H4 (cell line): Measurements from ENCODE around the gene FAM24A. TPM values are rescaled to one million over a fixed set of nuclear protein-coding genes. Genes with fewer than 3 reads are reported as not detected.
"Not testable (repeated sequence)": the region's sequence is repeated elsewhere in the genome, so short reads cannot be mapped to it uniquely, and the experiment has no call there.

Experiments
- DNase-seq: peaks from one replicate; pipeline ENCODE4 v3.0.0-alpha.2; 2015; ENCODE audit warnings: low spot score
- total RNA-seq: library from RNA; depleted of rRNA; stranded (reverse); fragments of >200 nt; shearing (Covaris generic); gene quantifications from 2 replicates; pipeline ENCODE4 v1.2.3, GENCODE V29; 2014; rRNA removed

FAM24A gene
- not detected in 2 replicates for total RNA-seq

GRCh38 chr10:122910310-122910709 is at the start of gene FAM24A:
Gene FAM24A, plus strand, starts transcription at chr10:122910610. Its CDS starts 1,025 bp downstream, at chr10:122911635.
- no peak for DNase-seq

- DNase-seq: peak; percentile 35
These were observed 48.7 kb upstream of the FAM24A start for GRCh38 chr10:122861711-122862161.

GRCh38 chr10:122863216-122864193 is 46.9 kb upstream of the FAM24A start:
- DNase-seq: no peak

- no peak for DNase-seq
These were observed 46.2 kb upstream of the FAM24A start for GRCh38 chr10:122864194-122864592.

GRCh38 chr10:122864901-122865300 is 45.5 kb upstream of the FAM24A start:
- DNase-seq: no peak

GRCh38 chr10:122866757-122867482 is 43.5 kb upstream of the FAM24A start:
- DNase-seq: not testable (repeated sequence)

GRCh38 chr10:122868768-122869167 is 41.6 kb upstream of the FAM24A start:
- DNase-seq: not testable (repeated sequence)

- not testable (repeated sequence) for DNase-seq
These were observed 38.5 kb upstream of the FAM24A start for GRCh38 chr10:122871947-122872346.

GRCh38 chr10:122875843-122876466 is 34.5 kb upstream of the FAM24A start:
- DNase-seq: no peak

GRCh38 chr10:122876467-122876855 is 33.9 kb upstream of the FAM24A start:
- no peak for DNase-seq

- DNase-seq: no peak
These were observed 33.1 kb upstream of the FAM24A start for GRCh38 chr10:122877264-122877663.

- peak; percentile 20 for DNase-seq
These were observed 31.5 kb upstream of the FAM24A start for GRCh38 chr10:122878799-122879338.

GRCh38 chr10:122879339-122880273 is 30.8 kb upstream of the FAM24A start, which contains the start of gene FAM24B:
Gene FAM24B, minus strand, starts transcription at chr10:122879581. Its CDS starts 29,066 bp downstream, at chr10:122850515.
- peak; percentile 98 for DNase-seq

- DNase-seq: no peak
These were observed 27.6 kb upstream of the FAM24A start for GRCh38 chr10:122882766-122883165.

GRCh38 chr10:122884166-122884565 is 26.2 kb upstream of the FAM24A start:
- no peak for DNase-seq

GRCh38 chr10:122894261-122894944 is 16.0 kb upstream of the FAM24A start:
- no peak for DNase-seq

GRCh38 chr10:122903861-122904260 is 6.5 kb upstream of the FAM24A start:
- DNase-seq: not testable (repeated sequence)

- DNase-seq: peak; percentile 19
These were observed 1.6 kb downstream of the FAM24A start for GRCh38 chr10:122911889-122912484.

- DNase-seq: no peak
These were observed 5.3 kb downstream of the FAM24A start for GRCh38 chr10:122915700-122916099.
